Stimulated activated CD4-positive, alpha-beta T cell treated with anti-CD3 and anti-CD28 coated beads, Interleukin-15, amount 100 ng/mL, for 48 hours (primary cell): ENCODE data around the gene PCDHGB4.
"Not testable (repeated sequence)": the region's sequence is repeated elsewhere in the genome, so short reads cannot be mapped to it uniquely, and the experiment has no call there.

Experiments
- DNase-seq, 2 donors: peaks; one replicate each; pipeline ENCODE4 v3.0.0-alpha.2; 2020; ENCODE audit warnings: low read depth in 2 of 2

The PCDHGB4 gene

GRCh38 chr5:141398608-141399007 lies 11.1 kb downstream of the PCDHGB4 start:
- no peak for DNase-seq

GRCh38 chr5:141399555-141400258 lies 12.2 kb downstream of the PCDHGB4 start:
- no peak for DNase-seq

GRCh38 chr5:141402553-141403243 lies 15.2 kb downstream of the PCDHGB4 start, which contains the start of gene PCDHGA9:
PCDHGA9 (plus strand) TSS chr5:141402778; CDS start chr5:141402953, 175 bp downstream.
- DNase-seq, result no peak

- no peak for DNase-seq
Observed at GRCh38 chr5:141403387-141403786, 15.9 kb downstream of the PCDHGB4 start.

DNA sequence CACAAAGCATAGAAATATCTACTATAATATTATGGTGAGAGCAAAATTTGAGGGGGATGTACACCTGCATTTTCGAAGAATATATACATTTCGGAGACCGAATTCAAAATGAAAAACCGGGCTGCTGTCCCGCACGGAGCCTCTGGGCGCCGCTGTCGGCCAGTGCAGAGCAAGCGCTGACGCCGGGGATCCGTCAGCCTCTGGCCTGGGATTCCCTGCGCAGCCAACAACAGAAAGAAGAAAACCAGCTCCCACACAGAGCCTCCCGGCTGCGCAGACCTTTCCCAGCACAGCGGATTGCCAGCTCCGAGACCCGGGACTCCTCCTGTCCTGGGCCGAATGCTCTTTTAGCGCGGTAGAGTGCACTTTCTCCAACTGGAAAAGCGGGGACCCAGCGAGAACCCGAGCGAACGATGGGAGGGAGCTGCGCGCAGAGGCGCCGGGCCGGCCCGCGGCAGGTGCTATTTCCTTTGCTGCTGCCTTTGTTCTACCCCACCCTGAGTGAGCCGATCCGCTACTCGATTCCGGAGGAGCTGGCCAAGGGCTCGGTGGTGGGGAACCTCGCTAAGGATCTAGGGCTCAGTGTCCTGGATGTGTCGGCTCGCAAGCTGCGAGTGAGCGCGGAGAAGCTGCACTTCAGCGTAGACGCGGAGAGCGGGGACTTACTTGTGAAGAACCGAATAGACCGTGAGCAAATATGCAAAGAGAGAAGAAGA lies 20.4 kb downstream of the PCDHGB4 start, which contains the start of gene PCDHGB6:
TSS of gene PCDHGB6 (plus strand) at position 232 of the 716 bp plus-strand sequence. CDS start at position 414, 182 bp downstream.
- peak in 1 of 2 donors; percentile 22 for DNase-seq

DNA sequence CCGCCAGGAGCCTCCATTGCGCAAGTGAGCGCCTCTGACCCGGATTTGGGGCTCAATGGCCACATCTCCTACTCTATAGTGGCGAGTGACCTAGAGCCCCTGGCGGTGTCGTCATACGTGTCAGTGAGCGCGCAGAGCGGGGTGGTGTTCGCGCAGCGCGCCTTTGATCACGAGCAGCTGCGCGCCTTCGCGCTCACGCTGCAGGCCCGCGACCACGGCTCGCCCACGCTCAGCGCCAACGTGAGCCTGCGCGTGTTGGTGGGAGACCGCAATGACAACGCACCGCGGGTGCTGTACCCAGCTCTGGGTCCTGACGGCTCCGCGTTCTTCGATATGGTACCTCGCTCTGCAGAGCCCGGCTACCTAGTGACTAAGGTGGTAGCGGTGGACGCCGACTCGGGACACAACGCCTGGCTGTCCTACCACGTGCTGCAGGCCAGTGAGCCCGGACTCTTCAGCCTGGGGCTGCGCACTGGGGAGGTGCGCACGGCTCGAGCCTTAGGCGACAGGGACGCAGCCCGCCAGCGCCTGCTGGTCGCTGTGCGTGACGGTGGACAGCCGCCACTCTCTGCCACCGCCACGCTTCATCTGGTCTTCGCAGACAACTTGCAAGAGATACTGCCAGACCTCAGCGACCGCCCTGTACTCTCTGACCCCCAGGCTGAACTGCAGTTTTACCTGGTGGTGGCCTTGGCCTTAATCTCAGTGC lies 22.3 kb downstream of the PCDHGB4 start:
- DNase-seq, result no peak

DNA sequence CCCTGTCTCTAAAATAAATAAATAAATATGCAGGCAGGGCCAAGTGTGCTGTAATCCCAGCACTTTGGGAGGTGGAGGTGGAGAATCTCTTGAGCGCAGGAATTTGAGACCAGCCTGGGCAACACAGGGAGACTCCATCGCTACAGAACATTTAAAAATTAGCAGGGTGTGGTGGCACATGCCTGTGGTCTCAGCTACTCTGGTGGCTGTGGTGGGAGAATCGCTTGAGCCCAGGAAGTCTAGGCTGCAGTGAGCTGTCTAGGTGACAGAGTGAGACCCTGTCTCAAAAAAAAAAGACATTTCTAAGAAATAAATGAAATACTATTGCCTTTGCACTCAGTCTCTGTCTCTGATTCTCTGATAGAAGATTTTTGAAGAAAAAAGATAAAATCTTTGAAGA lies 24.1 kb downstream of the PCDHGB4 start:
- no peak for DNase-seq

DNA sequence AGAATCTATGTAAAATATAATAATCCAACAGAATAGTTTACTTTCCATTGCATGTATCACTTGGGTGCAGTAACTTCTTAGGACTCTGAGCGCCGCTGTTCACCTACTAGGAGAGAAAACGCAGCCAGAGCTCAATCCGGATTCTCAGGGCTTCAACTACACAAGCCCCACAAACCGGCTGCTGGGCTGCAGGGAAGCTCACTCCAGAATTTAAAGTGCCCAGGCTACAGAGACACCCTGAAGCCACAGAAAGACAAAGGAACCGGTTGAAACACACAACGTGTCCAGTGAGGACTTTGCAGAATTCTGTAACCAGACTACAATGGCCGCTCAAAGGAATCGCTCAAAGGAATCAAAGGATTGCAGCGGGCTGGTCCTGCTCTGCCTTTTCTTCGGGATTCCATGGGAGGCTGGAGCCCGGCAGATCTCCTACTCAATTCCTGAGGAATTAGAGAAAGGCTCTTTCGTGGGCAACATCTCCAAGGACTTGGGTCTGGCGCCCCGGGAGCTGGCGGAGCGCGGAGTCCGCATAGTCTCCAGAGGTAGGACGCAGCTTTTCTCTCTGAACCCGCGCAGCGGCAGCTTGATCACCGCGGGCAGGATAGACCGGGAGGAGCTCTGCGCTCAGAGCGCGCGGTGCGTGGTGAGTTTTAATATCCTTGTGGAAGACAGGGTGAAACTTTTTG lies 25.5 kb downstream of the PCDHGB4 start, which contains the start of gene PCDHGA10:
TSS of gene PCDHGA10 (plus strand) at position 134 of the 686 bp plus-strand sequence. CDS start at position 323, 189 bp downstream.
- peak; percentile 31 to 39 for DNase-seq

DNA sequence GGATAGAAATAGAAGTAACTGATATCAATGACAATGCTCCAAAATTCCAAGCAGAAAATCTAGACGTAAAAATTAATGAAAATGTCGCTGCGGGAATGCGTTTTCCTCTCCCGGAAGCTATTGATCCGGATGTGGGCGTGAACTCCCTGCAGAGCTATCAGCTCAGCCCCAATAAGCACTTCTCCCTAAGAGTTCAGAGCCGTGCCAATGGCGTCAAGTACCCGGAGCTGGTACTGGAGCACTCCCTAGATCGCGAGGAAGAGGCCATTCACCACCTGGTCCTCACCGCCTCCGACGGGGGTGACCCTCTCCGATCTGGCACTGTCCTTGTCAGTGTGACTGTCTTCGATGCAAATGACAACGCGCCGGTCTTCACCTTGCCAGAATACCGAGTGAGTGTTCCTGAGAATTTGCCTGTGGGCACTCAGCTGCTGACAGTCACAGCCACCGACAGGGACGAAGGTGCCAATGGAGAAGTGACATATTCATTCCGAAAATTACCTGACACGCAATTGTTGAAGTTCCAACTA lies 26.1 kb downstream of the PCDHGB4 start:
- no peak for DNase-seq

- DNase-seq, result not testable (repeated sequence)
Observed at GRCh38 chr5:141414548-141415274, 27.2 kb downstream of the PCDHGB4 start.

DNA sequence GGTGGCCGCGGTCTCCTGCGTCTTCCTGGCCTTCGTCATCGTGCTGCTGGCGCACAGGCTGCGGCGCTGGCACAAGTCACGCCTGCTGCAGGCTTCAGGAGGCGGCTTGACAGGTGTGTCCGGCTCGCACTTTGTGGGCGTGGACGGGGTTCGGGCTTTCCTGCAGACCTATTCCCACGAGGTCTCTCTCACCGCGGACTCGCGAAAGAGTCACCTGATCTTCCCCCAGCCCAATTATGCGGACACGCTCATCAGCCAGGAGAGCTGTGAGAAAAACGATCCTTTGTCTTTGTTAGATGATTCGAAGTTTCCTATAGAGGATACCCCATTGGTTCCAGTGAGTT lies 27.7 kb downstream of the PCDHGB4 start:
- not testable (repeated sequence) for DNase-seq

DNA sequence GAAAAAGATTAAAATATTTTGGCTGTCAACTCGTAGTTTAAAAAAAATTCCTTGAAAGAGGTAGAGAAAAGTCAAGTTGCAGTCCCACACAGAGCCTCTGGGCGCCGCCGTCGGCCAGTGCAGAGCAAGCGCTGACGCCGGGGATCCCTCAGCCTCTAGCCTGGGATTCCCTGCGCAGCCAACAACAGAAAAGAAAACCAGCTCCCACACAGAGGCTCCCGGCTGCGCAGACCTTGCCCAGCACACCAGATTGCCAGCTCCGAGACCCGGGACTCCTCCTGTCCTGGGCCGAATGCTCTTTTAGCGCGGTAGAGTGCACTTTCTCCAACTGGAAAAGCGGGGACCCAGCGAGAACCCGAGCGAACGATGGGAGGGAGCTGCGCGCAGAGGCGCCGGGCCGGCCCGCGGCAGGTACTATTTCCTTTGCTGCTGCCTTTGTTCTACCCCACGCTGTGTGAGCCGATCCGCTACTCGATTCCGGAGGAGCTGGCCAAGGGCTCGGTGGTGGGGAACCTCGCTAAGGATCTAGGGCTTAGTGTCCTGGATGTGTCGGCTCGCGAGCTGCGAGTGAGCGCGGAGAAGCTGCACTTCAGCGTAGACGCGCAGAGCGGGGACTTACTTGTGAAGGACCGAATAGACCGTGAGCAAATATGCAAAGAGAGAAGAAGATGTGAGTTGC lies 30.1 kb downstream of the PCDHGB4 start, which contains the start of gene PCDHGB7:
TSS of gene PCDHGB7 (plus strand) at position 184 of the 679 bp plus-strand sequence. CDS start at position 367, 183 bp downstream.
- DNase-seq, result peak; percentile 35 to 39

GRCh38 chr5:141419074-141419880 lies 31.8 kb downstream of the PCDHGB4 start:
- DNase-seq, result no peak

DNA sequence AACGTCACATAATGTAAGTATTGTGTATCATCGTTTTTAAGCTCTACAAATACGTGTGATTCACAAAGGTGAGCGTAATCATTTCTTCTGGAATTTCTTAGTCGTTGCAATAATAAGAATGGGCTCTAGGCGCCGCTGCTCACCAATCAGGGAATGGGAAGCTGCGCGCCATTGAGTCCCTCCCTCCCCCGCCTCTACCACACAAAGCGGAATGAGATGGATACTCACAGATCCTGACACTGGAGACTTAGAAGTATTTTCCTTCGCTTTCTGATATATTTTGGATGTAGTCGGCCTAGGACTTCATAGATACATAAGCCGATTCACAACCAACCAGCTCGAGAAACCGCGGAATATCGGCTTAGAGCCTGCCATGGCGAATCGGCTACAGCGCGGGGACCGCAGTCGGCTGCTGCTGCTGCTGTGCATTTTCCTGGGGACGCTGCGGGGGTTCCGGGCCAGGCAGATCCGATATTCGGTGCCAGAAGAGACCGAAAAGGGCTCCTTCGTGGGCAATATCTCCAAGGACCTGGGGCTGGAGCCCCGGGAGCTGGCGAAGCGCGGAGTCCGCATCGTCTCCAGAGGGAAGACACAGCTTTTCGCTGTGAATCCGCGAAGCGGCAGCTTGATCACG lies 33.5 kb downstream of the PCDHGB4 start, which contains the start of gene PCDHGA11:
TSS of gene PCDHGA11 (plus strand) at position 197 of the 634 bp plus-strand sequence. CDS start at position 374, 177 bp downstream.
- DNase-seq, result peak in 1 of 2 donors; percentile 36

DNA sequence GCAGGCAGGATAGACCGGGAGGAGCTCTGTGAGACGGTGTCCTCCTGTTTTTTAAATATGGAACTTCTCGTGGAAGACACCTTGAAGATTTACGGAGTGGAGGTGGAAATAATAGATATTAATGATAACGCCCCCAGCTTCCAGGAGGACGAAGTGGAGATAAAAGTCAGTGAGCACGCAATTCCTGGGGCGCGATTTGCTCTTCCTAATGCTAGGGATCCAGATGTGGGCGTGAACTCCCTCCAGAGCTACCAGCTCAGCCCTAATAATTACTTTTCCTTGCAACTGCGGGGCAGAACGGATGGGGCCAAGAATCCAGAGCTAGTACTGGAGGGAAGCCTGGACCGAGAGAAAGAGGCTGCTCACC lies 34.0 kb downstream of the PCDHGB4 start:
- no peak for DNase-seq

DNA sequence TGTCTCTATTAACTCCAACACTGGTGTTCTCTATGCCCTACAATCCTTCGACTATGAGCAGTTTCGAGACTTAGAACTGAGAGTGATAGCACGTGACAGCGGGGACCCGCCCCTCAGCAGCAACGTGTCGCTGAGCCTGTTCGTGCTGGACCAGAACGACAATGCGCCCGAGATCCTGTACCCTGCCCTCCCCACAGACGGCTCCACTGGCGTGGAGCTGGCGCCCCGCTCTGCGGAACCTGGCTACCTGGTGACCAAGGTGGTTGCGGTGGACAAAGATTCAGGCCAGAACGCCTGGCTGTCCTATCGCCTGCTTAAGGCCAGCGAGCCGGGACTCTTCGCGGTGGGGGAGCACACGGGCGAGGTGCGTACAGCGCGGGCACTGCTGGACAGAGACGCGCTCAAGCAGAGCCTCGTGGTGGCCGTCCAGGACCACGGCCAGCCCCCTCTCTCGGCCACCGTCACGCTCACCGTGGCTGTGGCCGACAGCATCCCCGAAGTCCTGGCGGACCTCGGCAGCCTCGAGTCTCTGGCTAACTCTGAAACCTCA lies 35.3 kb downstream of the PCDHGB4 start:
- no peak for DNase-seq

DNA sequence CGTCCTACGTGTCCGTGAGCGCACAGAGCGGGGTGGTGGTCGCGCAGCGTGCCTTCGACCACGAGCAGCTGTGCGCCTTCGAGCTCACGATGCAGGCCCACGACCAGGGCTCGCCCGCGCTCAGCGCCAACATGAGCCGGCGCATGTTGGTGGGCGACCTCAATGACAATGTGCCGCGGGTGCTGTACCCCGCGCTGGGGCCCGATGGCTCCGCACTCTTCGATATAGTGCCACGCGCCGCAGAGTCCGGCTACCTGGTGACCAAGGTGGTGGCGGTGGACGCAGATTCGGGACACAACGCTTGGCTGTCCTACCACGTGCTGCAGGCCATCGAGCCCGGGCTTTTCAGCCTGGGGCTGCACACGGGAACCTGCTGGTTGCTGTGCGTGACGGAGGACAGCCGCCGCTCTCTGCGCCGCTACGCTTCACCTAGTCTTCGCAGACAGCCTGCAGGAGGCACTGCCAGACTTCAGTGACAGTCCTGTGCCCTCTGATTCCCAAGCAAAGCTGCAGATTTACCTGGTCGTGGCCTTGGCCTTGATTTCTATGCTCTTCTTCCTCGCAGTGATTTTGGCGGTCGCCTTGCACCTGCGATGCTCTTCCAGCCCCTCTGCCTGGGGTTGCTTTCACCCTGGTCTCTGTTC lies 40.4 kb downstream of the PCDHGB4 start:
- DNase-seq, result no peak
